ENCODE measurements around the gene TGM5.

Gene TGM5

GRCh38 chr15:43189296-43189695 is 77.4 kb downstream of the TGM5 start:
- DNase-seq = no peak

- DNase-seq = peak; percentile 43
Measured at GRCh38 chr15:43187544-43188155, 79.1 kb downstream of the TGM5 start.

GRCh38 chr15:43186003-43186353 is 80.8 kb downstream of the TGM5 start:
- DNase-seq = peak; percentile 26

- peak; percentile 74 for DNase-seq
Measured at GRCh38 chr15:43185157-43186002, 81.3 kb downstream of the TGM5 start, which contains the start of gene CCNDBP1. TSS of gene CCNDBP1 (plus strand) at chr15:43185403. CDS start at chr15:43185499, 96 bp downstream.

- no peak for DNase-seq
Measured at GRCh38 chr15:43184407-43185124, 82.2 kb downstream of the TGM5 start.

GRCh38 chr15:43183270-43183669 is 83.5 kb downstream of the TGM5 start:
- no peak for DNase-seq
